Mesenteric fat pad (tissue), 1 donor: Measurements from ENCODE around the gene LRRN4. TPM values are rescaled to one million over a fixed set of nuclear protein-coding genes. Genes with fewer than 3 reads are reported as not detected.
"Not testable (repeated sequence)": the region's sequence is repeated elsewhere in the genome, so short reads cannot be mapped to it uniquely, and the experiment has no call there.

Experiments
- DNase-seq: peaks from one replicate; pipeline ENCODE4 v3.0.0-alpha.2; 2020; ENCODE audit warnings: low spot score
- total RNA-seq: library from RNA; stranded (reverse); fragmentation: NEBNext Ultra II Directional; extraction: Animal tissue kit (Norgen Biotek cat#: 25700); gene quantifications from one replicate; pipeline ENCODE4 v1.2.1, GENCODE V29; 2021
- donor health status: DM: yes; HTN: yes; CAD: no.

Gene LRRN4
- total RNA-seq, 1 donor from 2014 or later = 0.13 TPM

DNA sequence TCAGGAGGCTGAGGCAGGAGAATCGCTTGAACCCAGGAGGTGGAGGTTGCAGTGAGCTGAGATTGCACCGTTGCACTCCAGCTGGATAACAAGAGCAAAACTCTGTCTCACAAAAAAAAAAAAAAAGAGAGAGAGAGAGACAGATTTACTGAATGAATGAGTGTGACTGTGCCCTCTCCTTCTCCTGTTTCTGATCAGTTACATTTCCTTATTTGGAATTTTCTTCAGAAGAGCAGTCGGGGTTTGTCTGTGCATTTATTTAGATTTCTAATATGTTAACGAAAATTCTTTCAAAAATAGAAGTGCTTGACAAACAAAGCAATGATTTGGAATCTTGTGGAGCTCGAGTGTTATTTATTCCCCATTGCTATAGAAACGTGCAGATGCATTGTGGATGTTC, 6.4 kb upstream of the LRRN4 start:
- no peak for DNase-seq

DNA sequence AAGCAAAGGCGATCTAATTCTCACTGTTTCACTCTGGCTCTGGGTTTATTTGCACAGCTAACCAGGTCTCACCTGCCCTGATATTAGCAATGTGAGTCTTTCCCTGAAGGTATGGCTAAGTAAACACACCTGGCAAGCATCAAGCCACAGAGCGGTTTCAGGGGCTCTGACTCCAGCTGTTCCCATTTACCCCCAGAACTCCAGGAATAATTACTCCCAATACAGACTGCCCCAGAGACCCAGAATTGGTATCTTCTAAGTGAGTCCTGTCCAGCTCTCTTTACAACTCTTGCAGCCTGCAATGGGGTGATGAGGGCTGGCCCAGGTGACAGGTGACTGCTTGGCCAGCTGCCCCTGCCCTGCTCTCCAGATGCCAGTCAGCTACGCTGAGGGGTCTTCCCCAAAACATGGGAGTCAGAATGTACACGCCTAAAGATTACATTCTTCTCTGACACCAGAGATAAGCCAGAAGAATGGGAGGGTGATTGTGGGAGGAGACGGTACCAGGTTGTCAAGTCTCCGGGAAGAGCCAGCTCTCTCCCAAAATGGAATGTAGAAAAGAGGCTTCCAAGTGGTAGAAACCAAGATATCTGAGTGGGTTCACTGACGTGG, 4.9 kb upstream of the LRRN4 start:
- no peak for DNase-seq

- no peak for DNase-seq
Observed at GRCh38 chr20:6057691-6058090, 3.8 kb upstream of the LRRN4 start.

GRCh38 chr20:6057139-6057538, 3.3 kb upstream of the LRRN4 start:
- no peak for DNase-seq

- DNase-seq = no peak
Observed at GRCh38 chr20:6055981-6056569, 2.2 kb upstream of the LRRN4 start.

- no peak for DNase-seq
Observed at GRCh38 chr20:6055161-6055783, 1.4 kb upstream of the LRRN4 start.

GRCh38 chr20:6054689-6055051, 810 bp upstream of the LRRN4 start:
- DNase-seq = not testable (repeated sequence)

- DNase-seq = no peak
Observed at GRCh38 chr20:6053064-6053775, 640 bp downstream of the LRRN4 start.

GRCh38 chr20:6051505-6051904, 2.4 kb downstream of the LRRN4 start:
- no peak for DNase-seq

GRCh38 chr20:6048391-6048790, 5.5 kb downstream of the LRRN4 start:
- no peak for DNase-seq

GRCh38 chr20:6046432-6046831, 7.4 kb downstream of the LRRN4 start:
- no peak for DNase-seq

DNA sequence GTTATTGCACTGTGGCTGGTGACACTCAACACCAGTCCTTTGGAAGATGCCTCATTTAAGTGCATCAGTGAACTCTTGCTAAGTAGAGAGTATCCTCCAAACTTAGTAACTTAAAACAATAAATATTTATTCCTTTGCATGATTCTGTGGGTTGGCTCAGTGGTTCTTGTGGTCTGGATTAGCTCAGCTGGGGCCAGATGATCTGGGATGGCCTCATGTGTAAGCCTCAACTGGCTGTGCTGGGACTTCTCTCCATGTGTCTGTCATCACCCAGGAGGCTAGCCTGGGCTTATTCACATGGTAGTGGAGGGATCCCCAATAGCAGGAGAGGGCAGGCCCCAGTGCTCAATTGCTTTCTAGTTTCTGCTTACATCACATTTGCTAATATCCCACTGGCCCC, 8.3 kb downstream of the LRRN4 start:
- no peak for DNase-seq

DNA sequence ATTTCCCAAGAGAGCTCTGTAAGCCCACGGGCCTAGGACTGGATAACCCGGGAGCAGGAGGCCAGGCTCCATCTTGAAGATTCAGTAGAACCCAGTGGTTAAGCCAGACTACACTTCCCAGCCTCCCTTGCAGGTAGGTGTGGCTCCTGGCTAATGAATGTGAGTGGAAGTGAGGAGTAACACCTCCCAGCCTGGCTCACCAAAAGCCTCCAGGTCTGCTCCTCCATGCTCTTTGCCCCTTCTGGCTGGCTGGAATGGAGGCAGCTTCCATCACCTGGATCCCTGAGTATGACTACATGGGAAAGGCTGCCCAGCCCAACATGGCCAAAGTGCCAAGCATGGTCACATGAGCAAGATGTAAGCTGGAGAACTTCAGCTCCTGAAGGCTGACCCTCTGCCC, 9.7 kb downstream of the LRRN4 start:
- DNase-seq = no peak

- DNase-seq = no peak
Observed at GRCh38 chr20:6041808-6042265, 12.0 kb downstream of the LRRN4 start.

DNA sequence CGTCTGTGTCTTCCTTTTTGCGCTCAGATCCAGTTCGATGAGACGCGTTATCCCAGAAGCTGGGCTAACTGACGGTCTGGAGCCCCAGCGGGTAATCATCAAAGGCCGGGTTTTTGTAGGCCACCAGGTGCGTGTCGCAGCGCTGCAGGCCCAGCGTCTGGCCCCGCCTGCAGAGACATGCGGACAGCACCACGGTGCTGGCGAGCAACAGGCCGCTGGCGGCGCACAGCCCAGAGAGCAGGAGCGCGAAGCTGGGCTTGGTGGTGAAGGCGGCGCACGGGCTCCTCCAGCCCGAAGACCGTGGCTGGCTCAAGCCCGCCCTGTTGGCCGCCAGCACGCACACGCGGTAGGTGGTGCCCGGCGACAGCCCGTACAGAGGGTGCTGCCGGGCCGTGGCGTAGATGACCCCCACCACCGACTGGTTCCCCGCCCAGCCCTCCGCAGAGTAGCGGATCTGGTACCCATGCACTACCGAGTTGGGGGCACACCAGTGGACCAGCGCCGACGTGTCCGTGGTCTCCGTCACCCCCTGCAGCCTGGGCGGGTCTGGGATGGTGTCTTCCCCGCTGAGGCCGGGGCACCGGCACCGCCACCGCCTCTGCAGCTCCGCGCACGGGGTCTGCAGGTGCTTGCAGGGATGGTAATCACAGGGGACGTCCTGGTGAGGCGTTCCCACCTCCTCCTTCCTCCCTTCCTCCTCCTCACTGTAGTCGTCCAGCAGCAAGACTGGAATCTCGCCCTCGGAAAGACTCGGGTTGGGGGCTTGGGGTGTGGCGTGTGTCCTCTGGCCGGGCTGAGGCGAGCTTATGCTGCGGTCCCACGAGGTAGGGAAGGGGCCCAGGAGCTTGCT, 12.7 kb downstream of the LRRN4 start:
- DNase-seq = no peak

DNA sequence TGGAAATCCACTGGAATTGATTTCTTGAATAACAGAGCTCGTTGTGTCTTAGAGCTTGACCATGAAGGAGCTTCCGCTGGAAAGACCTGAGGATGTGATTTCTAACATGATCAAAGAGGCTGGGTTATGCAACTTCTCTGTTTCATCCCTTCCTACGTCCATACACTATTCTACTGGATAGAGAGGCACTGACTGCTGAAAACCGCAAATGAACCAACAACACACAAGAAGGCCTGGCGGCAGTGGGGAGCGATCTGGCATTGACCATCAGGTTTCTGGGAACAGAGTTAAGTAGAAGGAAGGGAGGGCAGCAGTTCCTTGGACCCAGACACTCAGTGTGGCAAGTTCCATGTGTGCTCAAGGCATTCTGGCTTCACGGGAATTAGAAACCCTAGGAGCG, 13.3 kb downstream of the LRRN4 start:
- DNase-seq = no peak

GRCh38 chr20:6039766-6040165, 14.1 kb downstream of the LRRN4 start:
- DNase-seq = no peak

- DNase-seq = no peak
Observed at GRCh38 chr20:6038256-6038655, 15.6 kb downstream of the LRRN4 start.

DNA sequence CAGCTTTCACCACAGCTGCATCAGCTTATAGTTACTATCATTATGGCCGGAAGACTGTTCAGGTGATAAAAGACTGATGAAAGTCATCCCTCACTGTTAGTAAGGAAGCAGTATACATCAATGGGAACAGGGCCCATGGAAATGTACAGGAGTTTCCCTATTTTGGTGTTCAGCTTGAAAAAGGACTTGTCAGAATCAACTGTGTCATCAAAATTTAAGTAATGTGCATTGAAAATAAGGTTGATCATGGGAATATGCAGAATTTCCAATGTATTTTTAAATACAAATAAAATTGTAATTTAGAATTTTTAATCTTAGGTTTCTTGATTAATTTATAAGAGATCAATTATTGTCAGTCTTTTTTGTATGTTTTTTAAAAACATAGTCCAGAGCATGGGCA, 16.8 kb downstream of the LRRN4 start:
- no peak for DNase-seq

DNA sequence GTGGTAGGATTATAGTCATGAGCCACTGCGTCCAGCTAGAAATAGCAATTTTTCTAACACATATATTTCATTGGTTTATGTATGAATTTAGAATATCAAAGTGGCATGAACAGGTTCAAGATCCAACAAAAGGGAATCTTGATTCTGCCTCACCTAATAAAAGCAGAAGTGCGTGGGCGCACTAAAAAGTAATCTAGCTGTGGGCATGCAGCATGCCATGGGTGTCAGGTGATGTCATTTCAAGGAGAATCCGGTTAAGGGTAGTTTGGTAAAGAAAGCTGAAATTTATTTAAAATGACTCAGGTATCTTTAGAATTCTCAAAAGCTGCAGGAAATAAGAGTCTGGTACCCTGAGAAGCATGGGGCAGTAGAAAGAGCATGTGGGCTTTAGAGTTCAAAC, 17.6 kb downstream of the LRRN4 start:
- DNase-seq = no peak
